Measurements from ENCODE around the gene ACTG1. TPM values are rescaled to one million over a fixed set of nuclear protein-coding genes. Genes with fewer than 3 reads are reported as not detected.

Gene ACTG1
- total RNA-seq, 1 donor from 2014 or later: 3,623 TPM

- TF ChIP-seq CTCF (IDR thresholded peaks at IDR 0.05; ENCODE audit: insufficient read depth, low read length, severe bottlenecking): no peak
- DNase-seq (ENCODE audit: low read depth) (no peak), FAIRE-seq (no peak)
- Histone ChIP-seq H3K27me3 (ENCODE audit: control insufficient read depth, insufficient read depth, low read length) (no peaks in the 10 kb centered on the region), H3K36me3 (ENCODE audit: control insufficient read depth, insufficient read depth, low read length) (no peaks in the 10 kb centered on the region), H3K4me3 (ENCODE audit: low read depth, low read length) (no peak overlapping the region)
Observed at GRCh38 chr17:81465910-81466309, 46.7 kb downstream of the ACTG1 start.

- DNase-seq (ENCODE audit: low read depth) (no peak), FAIRE-seq (no peak)
- Histone ChIP-seq H3K4me3 (ENCODE audit: low read depth, low read length) (no peak overlapping the region), H3K36me3 (ENCODE audit: control insufficient read depth, insufficient read depth, low read length) (no peaks in the 10 kb centered on the region), H3K27me3 (ENCODE audit: control insufficient read depth, insufficient read depth, low read length) (no peaks in the 10 kb centered on the region)
- no peak for TF ChIP-seq CTCF (IDR thresholded peaks at IDR 0.05; ENCODE audit: insufficient read depth, low read length, severe bottlenecking)
Observed at GRCh38 chr17:81464586-81464985, 48.0 kb downstream of the ACTG1 start.

DNA sequence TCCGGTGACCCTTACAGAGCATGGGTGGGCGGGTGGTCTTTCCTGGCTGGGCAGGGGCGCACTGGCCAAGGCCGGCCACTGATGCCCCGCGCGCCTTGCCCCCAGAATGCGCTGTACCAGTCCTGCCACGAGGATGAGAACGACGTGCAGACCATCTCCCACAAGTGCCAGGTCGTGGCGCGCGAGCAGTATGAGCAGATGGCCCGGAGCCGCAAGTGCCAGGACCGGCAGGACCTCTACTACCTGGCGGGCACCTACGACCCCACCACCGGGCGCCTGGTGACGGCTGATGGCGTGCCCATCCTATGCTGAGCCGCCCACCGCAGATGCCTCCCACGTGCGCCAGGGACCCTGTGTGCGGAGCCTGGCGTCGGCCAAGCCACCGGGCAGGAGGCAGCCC lies 49.1 kb downstream of the ACTG1 start:
- no peak for FAIRE-seq
- H3K36me3 ChIP-seq (ENCODE audit: control insufficient read depth, insufficient read depth, low read length): no peaks in the 10 kb centered on the region

DNA sequence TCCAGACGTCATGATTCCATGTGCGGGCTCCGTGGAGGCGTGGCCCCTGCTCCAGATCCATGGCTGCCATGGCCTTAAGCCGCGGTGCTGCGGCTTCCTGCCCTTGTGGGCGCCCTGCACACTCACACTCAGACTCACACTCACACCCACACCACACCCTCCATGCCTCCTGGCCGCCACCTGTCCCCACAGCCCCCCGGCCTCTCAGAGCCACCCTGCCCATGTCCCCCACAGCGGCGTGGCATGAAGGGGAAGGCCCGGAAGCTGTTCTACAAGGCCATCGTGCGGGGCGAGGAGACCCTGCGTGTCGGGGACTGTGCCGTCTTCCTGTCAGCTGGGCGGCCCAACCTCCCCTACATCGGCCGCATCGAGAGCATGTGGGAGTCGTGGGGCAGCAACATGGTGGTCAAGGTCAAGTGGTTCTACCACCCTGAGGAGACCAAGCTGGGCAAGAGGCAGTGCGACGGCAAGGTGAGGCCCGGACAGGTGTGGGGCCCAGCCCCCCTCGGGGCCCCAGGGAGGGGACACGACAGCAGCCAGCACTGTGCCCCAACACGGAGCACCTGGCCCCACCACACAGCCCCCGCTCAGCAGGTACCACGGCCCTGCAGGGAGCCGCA lies 50.0 kb downstream of the ACTG1 start:
- H3K27me3 ChIP-seq (ENCODE audit: control insufficient read depth, insufficient read depth, low read length): no peaks in the 10 kb centered on the region
- no peak overlapping the region for H3K4me3 ChIP-seq (ENCODE audit: low read depth, low read length)
- no peak for DNase-seq (ENCODE audit: low read depth)
- no peak for TF ChIP-seq CTCF (IDR thresholded peaks at IDR 0.05; ENCODE audit: insufficient read depth, low read length, severe bottlenecking)
- no peaks in the 10 kb centered on the region for H3K36me3 ChIP-seq (ENCODE audit: control insufficient read depth, insufficient read depth, low read length)
- no peak for FAIRE-seq

More for the DNA sequence above, 49.1 kb downstream of the ACTG1 start:
- Histone ChIP-seq H3K27me3 (ENCODE audit: control insufficient read depth, insufficient read depth, low read length) (no peaks in the 10 kb centered on the region), H3K4me3 (ENCODE audit: low read depth, low read length) (no peak overlapping the region)
- DNase-seq (ENCODE audit: low read depth): no peak
- no peak for TF ChIP-seq CTCF (IDR thresholded peaks at IDR 0.05; ENCODE audit: insufficient read depth, low read length, severe bottlenecking)

- Histone ChIP-seq H3K36me3 (ENCODE audit: control insufficient read depth, insufficient read depth, low read length) (no peaks in the 10 kb centered on the region), H3K4me3 (ENCODE audit: low read depth, low read length) (no peak overlapping the region), H3K27me3 (ENCODE audit: control insufficient read depth, insufficient read depth, low read length) (no peaks in the 10 kb centered on the region)
- FAIRE-seq (no peak), DNase-seq (ENCODE audit: low read depth) (no peak)
- no peak for TF ChIP-seq CTCF (IDR thresholded peaks at IDR 0.05; ENCODE audit: insufficient read depth, low read length, severe bottlenecking)
Observed at GRCh38 chr17:81461607-81462500, 50.7 kb downstream of the ACTG1 start.
